IMR-90 (cell line): ENCODE data around the gene ZNF729. TPM values are rescaled to one million over a fixed set of nuclear protein-coding genes. Genes with fewer than 3 reads are reported as not detected.

Experiments
- ATAC-seq: fragments of 200-7000 bp; cut with Tn5 transposase; 2 replicates; pipeline ENCODE4 v1.9.1; 2020; ENCODE audit warnings: low read depth, mild to moderate bottlenecking, moderate library complexity
- BruUV-seq: library from RNA; stranded (reverse); fragments of 400-500 nt; replicated peaks from 2 replicates; lab custom pipeline; 2021; lab: Mats Ljungman, UMichigan
- CTCF ChIA-PET: fragments of 300-600 bp; formaldehyde crosslinking; extraction: SDS; loops from one replicate; lab custom pipeline; 2021; ENCODE audit warnings: antibody characterized with exemption; lab: Yijun Ruan, JAX
- POLR2A ChIA-PET: fragments of 300-600 bp; sonication (Branson Sonifier 250); formaldehyde crosslinking; loops from one replicate; lab custom pipeline; 2022; ENCODE audit warnings: antibody characterized with exemption; ENCODE audit not compliant: unreplicated experiment; lab: Charles Lee
- DNase-seq: peaks from one replicate; pipeline ENCODE4 v3.0.0; 2013
- H2AFZ ChIP-seq: replicated peaks from 2 replicates; pipeline ENCODE3; 2013; ENCODE audit warnings: low read length, mild to moderate bottlenecking; ENCODE audit not compliant: poor library complexity
- H2AK5ac ChIP-seq: 2 replicates; pipeline ENCODE4 v1.6.1; 2013; ENCODE audit warnings: low read depth, low read length, inconsistent platforms
- H2AK9ac ChIP-seq: replicated peaks from 2 replicates; pipeline ENCODE3; 2013; ENCODE audit warnings: mild to moderate bottlenecking, low read depth, low read length, moderate library complexity; ENCODE audit not compliant: poor library complexity
- H2BK120ac ChIP-seq: 2 replicates; pipeline ENCODE4 v1.6.1; 2013; ENCODE audit warnings: low read depth, low read length, inconsistent platforms
- H2BK15ac ChIP-seq: 3 replicates; pipeline ENCODE4 v1.6.1; 2013; ENCODE audit warnings: low read depth, low read length, inconsistent platforms
- H2BK20ac ChIP-seq: 2 replicates; pipeline ENCODE4 v1.6.1; 2013; ENCODE audit warnings: low read depth, mild to moderate bottlenecking, inconsistent platforms, low read length, moderate library complexity
- H2BK5ac ChIP-seq: 2 replicates; pipeline ENCODE4 v1.6.1; 2013; ENCODE audit warnings: mild to moderate bottlenecking, low read depth, low read length, inconsistent platforms; ENCODE audit not compliant: poor library complexity, severe bottlenecking
- H3K14ac ChIP-seq: replicated peaks from 2 replicates; pipeline ENCODE4 v1.6.1; 2013; ENCODE audit warnings: low read depth, low read length, inconsistent platforms
- H3K18ac ChIP-seq: 2 replicates; pipeline ENCODE4 v1.6.1; 2013; ENCODE audit warnings: low read depth, low read length, control low read depth
- H3K23ac ChIP-seq: 2 replicates; pipeline ENCODE4 v1.6.1; 2013; ENCODE audit warnings: low read depth, low read length, inconsistent platforms
- H3K27ac ChIP-seq: 2 replicates; pipeline ENCODE4 v1.5.1; 2013; ENCODE audit warnings: mild to moderate bottlenecking, control low read depth, low read length; ENCODE audit not compliant: insufficient read depth
- H3K27me3 ChIP-seq: 2 replicates; pipeline ENCODE4 v1.6.1; 2013; ENCODE audit warnings: low read length; ENCODE audit not compliant: control insufficient read depth, insufficient read depth
- H3K36me3 ChIP-seq: 2 replicates; pipeline ENCODE4 v1.6.1; 2013; ENCODE audit warnings: low read length, mixed read lengths; ENCODE audit not compliant: control insufficient read depth, insufficient read depth
- H3K4ac ChIP-seq: 2 replicates; pipeline ENCODE4 v1.6.1; 2013; ENCODE audit warnings: low read depth, low read length, inconsistent platforms
- H3K4me1 ChIP-seq: 2 replicates; pipeline ENCODE4 v1.6.1; 2013; ENCODE audit warnings: low read length, mixed read lengths; ENCODE audit not compliant: control insufficient read depth, insufficient read depth
- H3K4me2 ChIP-seq: 2 replicates; pipeline ENCODE4 v1.6.1; 2013; ENCODE audit warnings: low read depth, mild to moderate bottlenecking, control low read depth, low read length, moderate library complexity
- H3K4me3 ChIP-seq: 2 replicates; pipeline ENCODE4 v1.5.1; 2013; ENCODE audit warnings: low read depth, mild to moderate bottlenecking, control low read depth, low read length, moderate library complexity; ENCODE audit not compliant: insufficient read depth
- H3K56ac ChIP-seq: 2 replicates; pipeline ENCODE4 v1.6.1; 2013; ENCODE audit warnings: low read length, inconsistent platforms; ENCODE audit not compliant: insufficient read depth; ENCODE audit errors: extremely low read depth
- H3K79me1 ChIP-seq, 2 experiments: 2 replicates each; pipeline ENCODE4 v1.6.1; 2013; ENCODE audit warnings: low read length in 2 of 2, inconsistent platforms in 1 of 2, low read depth in 1 of 2
- H3K9ac ChIP-seq: 2 replicates; pipeline ENCODE4 v1.6.1; 2013; ENCODE audit warnings: low read depth, low read length, control low read depth
- H3K9me1 ChIP-seq: 2 replicates; pipeline ENCODE4 v1.6.1; 2013; ENCODE audit warnings: low read length, inconsistent platforms; ENCODE audit not compliant: insufficient read depth
- H3K9me3 ChIP-seq: 2 replicates; pipeline ENCODE4 v1.6.1; 2013; ENCODE audit warnings: low read length; ENCODE audit not compliant: control insufficient read depth, insufficient read depth
- H4K20me1 ChIP-seq: 2 replicates; pipeline ENCODE4 v1.6.1; 2013; ENCODE audit warnings: low read length, inconsistent platforms; ENCODE audit not compliant: insufficient read depth
- H4K5ac ChIP-seq: 2 replicates; pipeline ENCODE4 v1.6.1; 2013; ENCODE audit warnings: mild to moderate bottlenecking, low read depth, low read length, control low read depth
- H4K8ac ChIP-seq, 2 experiments: 2 replicates each; pipeline ENCODE4 v1.6.1; 2013; ENCODE audit warnings: low read depth in 2 of 2, low read length in 2 of 2, control low read depth in 1 of 2, inconsistent platforms in 1 of 2
- H4K91ac ChIP-seq: 2 replicates; pipeline ENCODE4 v1.6.1; 2013; ENCODE audit warnings: low read depth, low read length, inconsistent platforms; ENCODE audit not compliant: insufficient read depth
- BHLHE40 ChIP-seq: fragments of 150-350 bp; IDR thresholded peaks from 2 replicates; pipeline ENCODE4 v1.6.1; 2016; ENCODE audit warnings: mild to moderate bottlenecking, low read depth, low read length
- FOS ChIP-seq: fragments of 150-350 bp; IDR thresholded peaks from 2 replicates; pipeline ENCODE4 v1.6.1; 2016; ENCODE audit warnings: low read depth, low read length
- RAD21 ChIP-seq: IDR thresholded peaks from 2 replicates; pipeline ENCODE4 v1.6.1; 2012; ENCODE audit warnings: low read length, improper control_type of control experiment
- USF2 ChIP-seq: fragments of 150-350 bp; IDR thresholded peaks from 2 replicates; pipeline ENCODE4 v1.6.1; 2017; ENCODE audit warnings: mild to moderate bottlenecking, antibody characterized with exemption, low read length, low read depth
- WGBS, 2 experiments: methylation state at CpG; one replicate each; pipeline versions ENCODE4 v1.1.5 to v1.1.7; 2013; ENCODE audit warnings: missing lambda C conversion rate in 2 of 2; ENCODE audit not compliant: insufficient read length in 1 of 2; ENCODE audit errors: extremely low coverage in 2 of 2; 5-methylcytosine and 5-hydroxymethylcytosine counted together
- dilution Hi-C: fragments of 300-500 bp; cut with HindIII; formaldehyde crosslinking; loops from one replicate; pipeline ENCODE4 v1.14.3; 2018; ENCODE audit warnings: low sequenced_read_pairs; ENCODE audit not compliant: unreplicated experiment
- in situ Hi-C: fragments of 300-500 bp; cut with MboI; formaldehyde crosslinking; loops from 3 replicates; pipeline ENCODE4 v1.14.3; 2019; ENCODE audit warnings: low sequenced_read_pairs, inconsistent platforms, mixed read lengths
- intact Hi-C: fragments of 100-400 bp; cut with micrococcal nuclease; formaldehyde crosslinking; loops from 2 replicates; pipeline ENCODE4 v1.10.0; 2022
- polyA plus RNA-seq, 3 experiments: library from polyadenylated mRNA; depleted of rRNA; stranded (reverse); fragments of >200 nt; gene quantifications; 2 replicates each; pipeline ENCODE4 v1.2.3, GENCODE V29; 2012; ENCODE audit warnings: low replicate concordance in 1 of 3
- total RNA-seq: library from RNA; depleted of rRNA; stranded (reverse); fragments of >200 nt; gene quantifications from 2 replicates; pipeline ENCODE4 v1.2.3, GENCODE V29; 2012

The ZNF729 gene
- total and polyA plus RNA-seq, 2 of the 4 experiments (the other 2 are of a cell fraction) = not detected

- WGBS, 2 experiments = no CpG with 5 or more reads among the region's 2 CpGs
- Histone ChIP-seq H2AK9ac (no peak overlapping the region), H2BK120ac (no peak overlapping the region), H2AFZ (no peak overlapping the region), H3K14ac (no peak overlapping the region), H3K27me3 (no peaks in the 10 kb centered on the region), H3K4me2 (no peak overlapping the region), H4K91ac (no peak overlapping the region), H3K23ac (no peak overlapping the region), H2BK15ac (no peak overlapping the region), H3K4ac (no peak overlapping the region), H3K36me3 (no peaks in the 10 kb centered on the region), H3K79me1 (no peaks in the 10 kb centered on the region), H3K56ac (no peak overlapping the region), H3K9me3 (peaks cover 32% of the 10 kb centered on the region), H2AK5ac (no peak overlapping the region), H4K20me1 (no peaks in the 10 kb centered on the region), H3K4me1 (no peaks in the 10 kb centered on the region), H3K18ac (no peak overlapping the region), H3K9me1 (no peaks in the 10 kb centered on the region), H2BK5ac (no peak overlapping the region), H4K5ac (no peak overlapping the region), H2BK20ac (no peak overlapping the region), H3K9ac (no peak overlapping the region), H4K8ac (no peak overlapping the region), H3K4me3 (no peak overlapping the region), H3K27ac (no peak overlapping the region)
- ATAC-seq = no peak
- DNase-seq = no peak
- ChIA-PET CTCF (no interaction called here), POLR2A (no interaction called here)
- dilution Hi-C loops (no loop called here), in situ Hi-C loops (no loop called here), intact Hi-C loops (no loop called here)
- BruUV-seq = no TSS peak
- TF ChIP-seq FOS (no peak), BHLHE40 (no peak), RAD21 (no peak), USF2 (no peak)
Observed at GRCh38 chr19:22257381-22257780, 28.9 kb upstream of the ZNF729 start.
